OCI-LY7 (cell line): Measurements from ENCODE around the gene ARFGEF3.

ENCODE experiments used
- CTCF ChIP-seq: fragments of 200-600 bp; sonication (generic); conservative IDR thresholded peaks from 2 replicates; pipeline ENCODE4 v1.5.1; 2014; ENCODE audit warnings: mild to moderate bottlenecking, antibody characterized with exemption, low read length, moderate library complexity, mixed read lengths
- EZH2phosphoT487 ChIP-seq: fragments of 200-600 bp; sonication (generic); IDR thresholded peaks from 2 replicates; pipeline ENCODE4 v1.6.1; 2018; ENCODE audit warnings: low read depth, borderline replicate concordance, mild to moderate bottlenecking, mixed run types, antibody characterized with exemption, low read length, moderate library complexity, mixed read lengths

DNA sequence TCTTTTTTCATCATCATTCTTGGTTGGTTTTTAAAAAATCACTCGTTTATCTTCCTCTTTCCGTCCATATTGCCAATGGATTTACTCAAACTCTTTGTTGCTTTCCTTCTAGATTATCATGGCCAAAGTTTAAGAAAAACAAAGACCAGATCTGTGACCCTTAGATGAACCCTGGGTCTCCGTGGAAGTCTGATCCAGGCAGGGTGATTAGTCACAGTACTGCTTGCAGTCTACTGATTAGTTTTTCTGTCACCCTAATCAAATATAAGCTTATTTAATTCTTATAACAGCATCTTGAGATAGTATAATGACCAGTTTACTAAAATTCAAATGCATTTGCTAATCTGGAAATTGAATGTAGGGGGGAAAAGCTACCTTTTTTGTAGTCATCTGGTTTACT lies 210.0 kb downstream of the ARFGEF3 start:
- TF ChIP-seq CTCF: no peak
- TF ChIP-seq EZH2phosphoT487: no peak
